ENCODE measurements around the gene ASB6.
"Not testable (repeated sequence)": the region's sequence is repeated elsewhere in the genome, so short reads cannot be mapped to it uniquely, and the experiment has no call there.

Gene ASB6

DNA sequence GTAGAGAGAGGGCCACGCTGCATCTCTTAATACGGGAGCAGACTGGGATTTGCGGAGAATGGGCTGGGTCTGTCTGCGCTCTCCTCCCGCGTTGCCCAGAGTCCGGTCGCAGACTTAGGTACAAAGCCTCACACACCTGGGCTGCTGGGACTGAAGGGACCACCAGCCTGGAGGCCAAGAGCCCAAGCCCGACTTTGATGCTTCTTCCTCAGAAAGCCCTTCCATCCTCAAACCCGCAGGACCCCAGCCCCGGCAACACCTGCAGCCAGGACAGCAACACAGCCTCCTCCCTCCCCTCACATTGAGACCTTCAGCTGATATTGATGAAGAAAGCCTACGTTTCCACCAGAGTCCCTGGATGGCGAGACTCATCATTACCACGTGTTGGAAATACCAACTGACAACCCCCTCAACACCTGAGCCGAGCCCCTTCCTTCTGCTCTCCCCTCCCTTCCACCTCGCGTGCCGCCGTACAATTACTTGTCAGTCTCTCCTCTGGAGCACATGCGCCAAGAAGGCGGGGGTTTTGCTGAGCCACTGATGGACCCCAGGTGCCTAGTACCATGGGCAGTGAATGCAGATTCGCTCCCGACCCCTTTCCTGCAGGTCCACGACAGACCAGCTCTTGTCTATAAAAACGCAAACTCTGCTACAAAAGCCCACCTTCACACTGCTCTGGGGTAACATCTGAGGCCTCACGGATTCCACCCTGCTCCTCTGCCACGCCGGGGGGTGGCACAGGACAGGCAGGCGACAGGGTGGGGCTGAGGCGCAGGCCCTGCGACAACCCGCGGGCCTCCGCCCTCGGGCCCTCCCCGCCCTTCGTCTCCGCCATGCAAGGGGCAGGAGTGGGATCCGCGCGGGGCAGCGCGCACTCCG lies 841 bp downstream of the ASB6 start:
- no peak for DNase-seq

DNA sequence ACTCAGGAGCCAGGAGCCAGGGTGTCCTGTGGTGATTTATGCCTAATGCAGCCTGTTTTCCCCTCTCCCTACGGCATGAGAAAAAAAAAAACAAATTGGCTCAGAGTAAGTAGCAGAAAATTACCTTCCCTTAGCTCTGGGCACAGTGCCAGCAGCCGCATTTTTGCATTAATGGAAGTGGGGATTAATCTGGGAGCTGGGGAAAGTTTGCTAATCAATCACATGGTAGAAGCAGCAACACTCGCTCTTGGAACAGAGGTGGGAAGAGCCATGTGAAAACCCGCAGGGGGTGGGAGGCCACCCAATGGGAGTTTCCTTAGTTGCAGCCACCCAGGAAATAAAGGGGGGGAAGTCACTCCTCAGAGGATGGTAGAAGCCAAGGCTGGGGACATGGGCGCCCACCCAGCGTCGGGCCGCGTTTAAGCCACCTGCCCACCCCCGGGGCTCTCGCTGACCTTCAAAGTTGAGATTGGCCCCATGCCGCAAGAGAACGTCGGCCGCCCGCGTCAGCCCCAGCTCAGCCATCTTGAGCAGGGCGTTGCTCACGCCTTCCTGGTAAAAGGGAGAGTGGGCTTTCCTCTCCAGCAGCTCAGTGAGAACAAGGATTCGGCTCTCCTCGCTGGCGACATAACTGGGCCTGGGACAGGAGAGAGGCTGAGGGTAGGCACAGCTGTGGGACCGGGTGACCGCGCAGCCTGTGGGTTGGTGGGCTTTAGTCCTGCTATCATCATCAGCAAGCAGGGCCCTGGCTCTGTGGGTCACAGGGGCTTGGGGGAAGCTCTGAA lies 1.7 kb downstream of the ASB6 start:
- no peak for DNase-seq

DNA sequence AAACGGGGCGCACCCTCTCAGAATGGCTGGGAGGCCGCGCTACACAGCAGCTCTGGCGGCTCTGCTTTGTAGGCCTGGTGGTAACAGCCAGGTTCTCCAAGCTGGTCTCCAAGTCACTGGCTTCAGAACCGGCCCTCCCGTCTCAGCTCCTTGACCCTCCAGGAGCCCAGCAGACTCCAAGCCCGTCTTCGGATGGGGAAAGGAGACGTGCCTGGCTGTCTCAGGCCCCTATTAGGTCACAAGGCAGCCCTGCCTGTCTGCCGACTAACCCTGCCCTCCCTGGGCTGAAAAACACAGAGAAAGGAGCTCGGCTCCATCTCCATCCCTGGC lies 2.2 kb downstream of the ASB6 start:
- DNase-seq: no peak

DNA sequence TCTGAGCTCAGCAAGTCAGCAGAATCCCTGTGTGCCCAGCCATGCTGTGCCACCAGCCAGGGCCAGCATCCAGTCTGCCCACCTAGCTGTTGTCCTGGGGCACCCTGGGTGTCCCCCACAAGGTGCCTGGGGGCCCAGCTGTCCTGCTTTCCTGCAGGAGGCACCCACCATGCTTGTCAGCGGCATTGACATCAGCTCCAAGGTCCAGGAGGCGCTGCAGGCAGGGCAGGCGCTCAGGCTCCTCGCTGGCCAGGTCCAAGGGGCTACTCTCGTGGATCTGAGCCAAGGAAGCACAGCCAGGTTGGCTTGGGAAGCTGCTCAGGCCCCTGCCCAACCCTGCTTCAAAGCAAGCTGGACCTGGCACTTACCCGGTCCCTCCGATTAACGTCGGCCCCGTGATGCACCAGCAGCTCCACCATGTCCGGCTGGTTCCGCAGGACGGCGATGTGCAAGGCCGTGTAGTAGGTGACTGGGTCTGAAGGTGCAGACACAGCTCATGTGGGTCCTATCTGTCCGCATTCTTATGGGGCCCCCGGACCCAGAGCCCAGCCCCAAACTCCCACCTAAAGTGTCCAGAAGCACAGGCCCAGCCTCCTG lies 2.8 kb downstream of the ASB6 start:
- no peak for DNase-seq

DNA sequence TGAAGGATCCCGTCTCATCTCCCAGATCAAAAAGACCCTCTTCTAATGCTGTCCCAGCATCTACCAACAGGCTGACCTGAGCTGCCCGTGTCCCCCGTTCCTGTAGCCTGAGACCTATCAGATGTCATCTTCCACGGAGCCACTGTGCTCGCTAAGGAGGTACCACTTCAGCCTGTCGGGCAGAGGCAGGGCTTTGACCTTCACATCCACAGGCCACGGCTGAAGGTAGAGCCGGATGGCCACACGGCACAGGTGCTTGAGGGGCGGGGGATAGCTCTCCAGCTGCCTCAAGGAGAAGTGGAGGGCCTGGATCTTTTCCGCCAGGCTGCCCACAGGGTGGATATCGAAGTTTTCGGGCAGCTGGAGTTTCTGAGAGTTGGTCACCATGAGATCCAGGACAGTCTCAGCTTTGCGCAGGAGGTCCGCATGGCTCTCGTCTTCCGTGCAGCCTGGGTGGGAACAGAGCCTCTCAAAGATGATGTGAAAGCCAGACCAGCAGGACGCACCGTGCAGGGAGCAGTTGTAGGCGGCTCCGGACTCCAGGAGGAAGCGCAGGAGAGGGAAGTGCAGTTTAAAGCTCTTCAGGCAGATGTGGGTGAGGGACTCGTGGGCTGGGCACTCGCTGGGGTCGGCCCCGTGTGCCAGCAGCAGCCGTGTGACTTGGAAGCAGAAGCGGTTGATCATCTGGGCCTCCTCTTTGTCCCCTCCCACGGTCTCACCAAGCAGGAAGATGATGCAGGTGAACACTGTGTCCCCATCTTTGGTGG lies 4.1 kb downstream of the ASB6 start:
- no peak for DNase-seq

DNA sequence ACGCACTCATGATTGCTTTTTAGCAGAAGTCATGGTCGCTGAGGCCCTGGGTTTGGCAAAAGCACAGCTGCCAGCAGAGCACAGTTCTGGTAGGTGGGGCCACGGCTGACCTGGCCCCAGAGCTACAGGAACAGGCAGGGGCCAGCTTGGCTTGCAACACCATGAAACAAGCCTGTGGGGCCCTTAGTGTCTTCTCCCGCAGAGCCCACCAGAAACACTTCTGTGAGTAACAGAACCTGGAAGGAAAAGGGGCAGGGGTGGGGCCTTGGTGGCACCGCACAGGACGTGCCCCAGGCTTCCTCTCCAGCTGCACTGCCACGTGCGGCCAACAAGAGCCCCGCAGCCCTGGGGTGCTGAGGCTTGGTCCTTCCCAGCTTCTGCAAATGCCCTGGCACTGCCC lies 4.8 kb downstream of the ASB6 start:
- DNase-seq: no peak

DNA sequence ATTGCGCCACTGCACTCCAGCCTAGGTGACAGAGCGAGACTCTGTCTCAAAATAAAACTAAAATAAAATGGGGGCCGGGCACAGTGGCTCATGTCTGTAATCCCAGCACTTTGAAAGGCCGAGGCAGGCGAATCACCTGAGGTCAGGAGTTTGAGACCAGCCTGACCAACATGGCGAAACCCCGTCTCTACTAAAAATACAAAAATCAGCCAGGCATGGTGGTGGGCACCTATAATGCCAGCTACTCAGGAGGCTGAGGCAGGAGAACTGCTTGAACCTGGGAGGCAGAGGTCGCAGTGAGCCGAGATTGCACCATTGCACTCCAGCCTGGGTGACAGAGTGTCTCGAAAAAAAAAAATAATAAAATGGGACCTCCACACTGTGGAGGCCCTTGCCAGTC lies 5.6 kb downstream of the ASB6 start:
- DNase-seq: not testable (repeated sequence)

DNA sequence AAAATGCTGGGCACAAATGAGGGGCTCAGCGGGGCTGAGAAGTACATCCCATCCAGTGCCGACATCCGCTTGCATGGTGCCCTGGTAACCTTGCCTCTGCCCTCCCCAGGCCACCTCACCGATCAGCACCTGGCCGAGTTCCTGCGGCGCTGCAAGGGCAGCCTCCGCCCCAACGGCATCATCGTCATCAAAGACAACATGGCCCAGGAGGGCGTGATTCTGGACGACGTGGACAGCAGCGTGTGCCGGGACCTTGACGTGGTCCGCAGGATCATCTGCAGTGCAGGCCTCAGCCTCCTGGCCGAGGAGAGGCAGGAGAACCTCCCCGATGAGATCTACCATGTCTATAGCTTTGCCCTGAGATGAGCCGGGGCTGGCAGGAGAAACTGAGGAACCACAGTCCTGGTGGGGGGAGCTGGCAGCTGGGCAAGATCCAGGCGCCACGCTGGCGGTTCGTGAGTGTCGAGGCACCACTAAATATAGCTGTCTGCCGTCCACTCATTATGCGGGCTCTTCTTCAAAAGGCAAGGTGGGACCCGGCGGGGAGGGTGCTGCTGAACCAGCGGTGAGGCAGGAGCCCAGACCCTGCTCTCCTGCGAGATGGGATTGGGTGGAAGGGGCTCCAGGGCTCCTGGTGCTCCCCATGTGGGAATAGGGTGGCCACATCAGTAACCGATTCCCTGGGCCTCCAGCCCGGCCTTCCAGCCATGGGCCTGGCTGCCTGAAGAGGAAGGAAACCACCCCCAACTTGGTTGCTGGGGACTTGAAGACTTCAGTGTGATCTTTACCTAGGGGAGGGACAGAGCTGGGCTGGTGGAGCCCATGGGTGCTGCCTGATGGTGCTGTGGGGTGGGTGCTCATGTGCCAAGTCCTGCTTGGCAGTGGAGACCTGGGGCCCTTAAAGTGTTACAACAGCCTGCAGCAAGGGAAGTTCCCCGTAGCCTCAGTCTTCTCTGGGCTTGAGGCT lies 6.6 kb downstream of the ASB6 start:
- DNase-seq: no peak

DNA sequence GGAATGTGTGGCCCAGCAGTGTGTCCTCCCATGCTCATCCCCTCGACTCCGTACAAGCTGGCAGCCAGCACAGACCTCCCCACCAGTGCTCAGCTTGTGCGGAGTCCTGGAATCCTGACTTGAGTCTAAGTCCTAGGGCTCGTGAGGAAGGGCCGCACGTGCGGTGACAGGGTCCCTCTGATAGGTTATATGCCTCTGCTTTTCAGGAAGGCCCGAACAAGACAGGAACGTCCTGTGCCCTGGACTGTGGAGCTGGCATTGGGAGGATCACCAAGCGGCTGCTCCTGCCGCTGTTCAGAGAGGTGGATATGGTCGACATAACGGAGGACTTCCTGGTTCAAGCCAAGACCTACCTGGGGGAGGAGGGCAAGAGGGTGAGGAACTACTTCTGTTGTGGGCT lies 8.1 kb downstream of the ASB6 start:
- DNase-seq: no peak

DNA sequence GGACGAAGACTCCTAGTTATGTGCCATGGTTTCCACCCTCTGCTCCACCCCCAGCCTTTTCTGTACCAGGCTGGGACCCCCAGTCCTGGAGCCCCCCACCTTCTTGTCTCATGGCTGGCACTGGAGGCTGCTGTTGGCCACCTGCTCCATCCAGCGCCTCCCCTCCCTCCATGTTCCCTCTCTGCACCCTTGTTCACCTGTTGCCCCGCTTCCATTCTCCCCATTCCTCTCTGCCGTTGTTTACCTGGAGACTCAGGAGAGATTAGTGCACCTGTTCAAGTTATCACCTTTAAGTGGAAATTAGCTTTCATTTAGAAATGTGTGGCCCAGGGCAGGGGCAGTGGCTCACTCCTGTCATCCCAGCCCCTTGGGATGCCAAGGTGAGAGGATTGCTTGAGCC lies 8.7 kb downstream of the ASB6 start:
- no peak for DNase-seq

DNA sequence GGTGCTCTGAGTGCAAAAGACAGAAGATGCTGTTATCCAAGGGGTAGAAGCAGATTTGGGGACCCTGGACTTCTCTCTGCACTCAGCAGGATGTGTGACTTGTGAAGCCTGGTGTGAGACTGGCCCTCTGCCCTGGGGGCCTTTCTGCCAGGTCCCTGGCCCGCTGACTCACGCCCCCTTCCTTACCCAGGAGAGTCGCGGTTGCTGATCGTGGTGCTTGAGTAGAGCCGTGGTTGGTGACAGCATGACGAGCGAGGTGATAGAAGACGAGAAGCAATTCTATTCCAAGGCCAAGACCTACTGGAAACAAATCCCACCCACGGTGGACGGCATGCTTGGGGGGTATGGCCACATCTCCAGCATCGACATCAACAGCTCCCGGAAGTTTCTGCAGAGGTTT lies 9.5 kb downstream of the ASB6 start:
- no peak for DNase-seq

DNA sequence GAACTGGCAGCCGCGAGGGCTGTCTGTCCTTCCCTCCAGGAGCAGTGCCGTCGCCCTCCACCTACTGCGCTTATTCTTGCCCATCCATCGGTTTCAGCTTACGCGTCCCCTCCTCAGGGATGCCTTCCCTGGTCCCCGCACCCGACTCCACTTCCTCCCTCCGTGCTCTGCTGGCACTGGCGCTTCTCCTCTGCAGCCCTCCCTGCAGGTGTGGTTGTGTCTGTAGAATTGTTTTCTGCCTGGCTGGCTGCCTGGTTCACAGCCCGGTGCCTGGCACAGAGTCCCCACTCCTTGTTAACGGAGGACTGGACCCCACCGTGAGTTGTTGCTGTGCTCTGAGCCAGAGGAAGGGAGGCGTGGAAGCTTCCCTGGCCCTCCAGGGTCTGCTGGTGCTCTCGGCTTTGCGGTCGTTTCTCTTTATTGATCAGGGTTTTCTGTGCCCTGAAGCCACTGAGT lies 10.2 kb downstream of the ASB6 start:
- no peak for DNase-seq

DNA sequence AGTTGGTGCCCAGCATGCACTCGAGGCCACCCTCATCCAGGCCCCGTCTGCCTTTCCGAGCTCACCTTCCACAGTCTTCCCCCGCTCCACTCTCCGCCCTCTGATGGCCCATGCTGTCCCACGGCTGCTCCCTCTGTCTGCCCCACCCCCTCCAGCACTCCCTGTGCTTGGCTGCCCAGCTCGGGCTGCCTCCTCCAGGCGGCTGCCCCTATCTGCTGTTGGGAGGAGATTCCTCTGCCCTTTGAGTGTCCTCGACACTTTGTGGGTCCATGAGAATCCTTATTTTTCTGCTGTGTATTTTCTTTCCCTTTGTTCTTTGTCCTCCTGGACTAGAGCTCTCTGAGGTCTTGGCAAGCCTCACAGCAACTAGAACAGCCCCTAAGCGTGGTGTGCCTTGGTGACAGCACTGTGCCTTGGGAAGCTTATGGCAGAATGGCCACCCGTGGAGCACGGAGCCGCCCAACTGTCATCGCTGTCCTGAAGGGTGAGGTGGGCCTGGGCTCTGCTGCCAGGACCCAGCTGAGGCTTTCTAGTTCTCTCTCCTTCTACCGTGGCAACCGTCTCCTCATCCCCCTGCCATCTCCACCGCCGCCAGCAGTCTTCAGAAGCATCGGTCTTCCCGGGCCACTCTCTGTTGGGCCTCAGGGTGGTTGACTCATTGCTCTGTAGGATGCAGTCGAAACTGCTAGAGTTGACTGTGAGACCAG lies 10.8 kb downstream of the ASB6 start:
- DNase-seq: no peak

DNA sequence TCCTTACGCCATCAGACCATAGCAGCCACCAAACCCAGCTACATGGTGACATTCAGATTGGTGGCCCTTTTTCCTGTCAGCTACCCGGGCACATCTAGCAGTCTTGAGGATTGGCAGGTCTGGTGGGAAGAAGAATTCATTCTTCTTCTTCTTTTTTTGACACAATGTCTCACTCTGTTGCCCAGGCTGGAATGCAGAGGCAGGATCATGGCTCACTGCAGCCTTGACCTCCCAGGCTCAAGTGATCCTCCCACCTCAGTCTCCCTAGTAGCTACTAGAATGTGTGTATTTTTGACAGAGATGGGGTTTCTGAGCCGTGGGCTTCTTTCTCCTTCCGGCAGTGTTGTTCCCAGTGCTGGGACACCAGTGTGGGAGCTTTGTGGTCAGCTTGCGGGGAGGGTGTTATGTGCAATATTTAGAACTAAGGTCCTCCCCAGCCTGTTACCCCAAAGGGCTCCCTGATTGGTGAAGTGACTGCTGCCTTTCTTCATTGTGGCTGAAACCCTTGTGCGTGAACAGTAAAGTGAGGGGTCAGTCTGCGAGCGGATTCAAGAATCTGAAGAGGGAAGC lies 12.6 kb downstream of the ASB6 start:
- no peak for DNase-seq

DNA sequence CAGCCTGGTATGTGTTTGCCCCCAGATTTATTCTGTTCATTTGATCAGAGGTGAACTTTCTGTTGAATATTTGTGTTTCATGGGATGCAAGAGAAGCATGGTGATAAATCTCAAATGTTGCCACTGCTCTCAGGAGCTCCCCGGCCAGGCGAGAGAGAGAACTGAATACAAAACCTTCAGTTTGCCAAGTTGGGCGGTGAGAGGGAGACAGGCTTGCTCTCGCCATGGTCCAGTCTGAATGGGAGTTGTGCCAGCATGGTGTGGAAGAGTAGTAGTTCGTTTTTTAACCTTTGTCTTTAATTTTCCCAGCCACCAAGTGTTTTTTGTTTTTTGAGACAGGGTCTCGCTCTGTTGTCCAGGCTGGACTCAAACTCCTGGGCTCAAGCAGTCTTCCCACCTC lies 13.2 kb downstream of the ASB6 start:
- DNase-seq: no peak

DNA sequence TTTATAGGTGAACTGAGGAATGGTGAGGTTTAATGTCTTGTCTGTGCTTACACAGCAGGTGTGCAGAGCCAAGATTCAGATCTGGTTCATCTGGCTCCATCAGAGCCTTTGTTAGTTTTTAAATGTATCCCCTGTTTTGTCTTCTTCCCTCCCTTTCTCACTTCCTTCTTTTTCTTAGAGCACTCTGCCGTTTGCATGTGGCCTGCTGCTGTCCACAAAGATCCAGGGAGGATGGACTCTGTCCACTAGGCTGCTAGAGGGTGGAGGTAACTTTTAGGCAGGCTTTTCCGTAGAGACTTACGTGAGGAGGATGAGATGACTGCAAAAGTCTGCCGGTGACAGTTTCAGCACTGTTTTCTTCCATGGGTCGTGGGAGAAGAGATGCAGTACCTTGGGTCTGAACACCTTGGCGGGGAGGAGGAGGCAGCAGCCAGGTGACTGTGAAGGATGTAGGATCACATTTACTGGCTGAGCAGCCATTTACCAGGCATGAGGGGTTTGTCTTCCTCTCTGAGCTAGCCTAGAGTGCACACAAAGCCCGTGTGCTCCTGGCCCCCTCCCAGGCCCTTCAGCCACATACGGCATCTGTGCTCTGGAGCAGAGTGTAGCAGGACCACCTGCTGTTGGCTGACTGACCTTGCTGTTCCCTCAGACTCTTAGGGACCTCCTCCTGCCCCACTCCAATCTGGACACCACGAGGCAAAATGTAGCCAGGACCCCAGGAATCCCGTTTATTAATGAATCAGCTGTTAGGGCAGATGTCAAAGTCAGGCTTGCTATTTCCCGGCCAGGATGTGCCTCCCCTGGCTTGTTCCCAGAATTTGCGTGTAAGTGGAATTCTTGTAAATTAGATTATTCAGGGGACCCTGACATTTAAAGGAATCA lies 14.2 kb downstream of the ASB6 start:
- no peak for DNase-seq

DNA sequence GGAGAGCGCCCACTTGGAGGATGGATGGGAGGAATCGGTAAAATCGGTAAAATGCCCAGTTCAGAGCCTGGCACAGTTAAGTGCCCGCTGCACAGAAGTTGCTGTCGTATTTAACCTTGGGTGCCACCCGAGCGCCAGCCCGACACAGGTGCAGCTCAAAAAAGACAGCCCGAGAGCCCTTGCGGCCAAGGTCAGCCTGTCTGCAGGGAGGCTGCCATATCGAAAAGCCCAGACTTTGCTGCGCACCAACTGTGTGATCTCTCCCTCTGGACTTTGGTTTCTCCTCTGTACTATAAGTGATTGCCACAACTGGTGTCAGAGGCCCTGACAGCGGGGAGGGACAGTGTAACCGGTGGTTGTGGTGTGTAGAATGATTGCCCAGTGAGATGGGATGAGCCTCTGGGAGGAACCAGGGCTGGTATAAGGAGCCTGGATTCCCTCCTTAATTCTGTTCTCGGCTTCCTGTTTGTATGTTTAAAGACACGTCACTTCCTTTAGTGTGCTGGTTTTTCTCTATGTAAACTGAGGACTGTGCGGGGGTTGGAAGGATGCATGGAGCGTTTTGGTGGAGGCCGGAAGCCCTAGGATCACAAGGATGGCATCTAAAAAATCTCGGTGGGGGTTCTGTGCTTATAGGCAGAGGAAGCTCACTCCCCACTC lies 15.2 kb downstream of the ASB6 start:
- no peak for DNase-seq

DNA sequence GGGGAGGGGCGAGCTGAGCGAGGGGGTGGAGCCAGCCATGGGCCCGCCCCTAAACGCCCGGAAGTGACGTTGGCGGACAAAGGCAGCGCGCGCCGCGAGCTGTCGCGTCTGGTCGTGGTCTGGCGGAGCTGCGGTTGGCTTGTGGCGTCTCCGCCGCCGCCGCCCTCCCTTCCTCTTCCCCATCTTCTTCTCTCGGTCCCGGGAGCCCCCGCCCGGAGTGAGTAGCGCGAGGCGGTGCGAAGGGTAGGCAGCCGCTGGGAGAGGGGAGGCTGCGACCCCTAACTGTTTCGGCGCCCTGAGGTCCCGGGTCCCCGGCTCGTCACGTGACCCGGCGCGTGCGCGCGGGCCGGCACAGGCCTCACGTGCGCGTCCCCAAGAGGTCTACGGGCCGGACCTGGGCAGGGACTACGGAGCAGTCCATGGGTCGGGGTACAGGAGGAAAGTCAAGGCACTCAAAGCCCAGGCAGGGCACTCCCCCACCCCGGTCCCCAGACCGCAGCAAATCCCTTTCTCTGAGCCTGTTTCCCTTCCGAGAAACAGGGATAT lies 15.8 kb downstream of the ASB6 start, which contains the start of gene NTMT1:
Gene NTMT1 (plus strand): TSS at position 85 of the 546 bp plus-strand sequence. CDS start 6,541 bp downstream, outside the sequence.
- DNase-seq: peak; percentile 46

DNA sequence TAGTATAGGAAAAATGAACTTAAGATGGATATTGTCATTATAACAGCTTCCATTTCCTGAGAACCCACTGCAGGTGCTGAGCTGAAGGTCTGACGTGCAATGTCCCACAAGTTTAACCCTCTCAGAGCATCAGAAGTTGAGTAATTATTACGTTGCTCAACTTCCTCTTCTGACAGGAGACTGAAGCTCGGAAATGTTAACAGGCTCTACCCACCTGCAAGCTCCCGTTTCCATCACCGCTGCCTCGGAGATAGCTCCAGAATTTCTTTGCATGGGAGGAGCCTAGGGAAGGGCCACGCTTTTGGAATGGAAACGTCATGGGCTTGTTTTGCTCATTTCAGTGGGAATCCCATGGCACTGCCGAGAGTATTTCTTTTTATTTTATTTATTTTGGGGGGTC lies 17.0 kb downstream of the ASB6 start:
- no peak for DNase-seq
